VCaP (cell line): ENCODE data around the gene MYBPH.
A peak's percentile ranks its signal among the peaks of the same experiment; 100 is the strongest.

ENCODE experiments used
- H3K27ac ChIP-seq: fragments of 450-650 bp; 2 replicates; pipeline ENCODE4 v1.5.1; 2017
- TF ChIP-seq, protein P1 (sequence below): fragments of 450-650 bp; conservative IDR thresholded peaks from 2 replicates; pipeline ENCODE4 v1.5.1; 2017; ENCODE audit warnings: mild to moderate bottlenecking, moderate library complexity

The MYBPH gene

DNA sequence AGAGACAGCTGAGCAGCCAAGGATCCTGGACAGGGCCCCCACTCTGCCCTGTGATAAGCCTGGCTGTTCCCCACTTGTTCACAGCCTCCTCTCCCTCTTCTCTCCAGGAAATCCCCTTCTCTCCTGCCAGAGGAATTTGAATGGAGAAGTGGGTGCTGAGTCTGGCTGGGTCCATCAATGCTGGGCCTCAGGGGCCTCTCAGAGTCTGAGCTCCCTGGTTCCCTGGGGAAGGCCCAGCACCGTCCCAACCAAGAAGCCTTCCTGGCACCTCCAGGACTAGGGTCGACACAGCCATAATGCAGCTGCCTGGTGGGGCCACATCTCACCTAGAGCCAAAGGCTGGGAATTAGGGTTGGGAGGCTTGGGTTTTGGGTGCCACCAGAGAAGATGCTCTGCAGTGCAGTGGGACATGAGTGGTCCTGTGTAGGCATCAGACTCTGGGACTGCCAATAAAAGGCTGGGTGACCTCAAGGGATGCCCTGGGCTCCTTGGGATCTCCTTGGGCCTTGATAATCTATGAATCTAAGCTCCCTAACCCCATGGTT is 2.5 kb downstream of the MYBPH start:
- H3K27ac ChIP-seq: no peak overlapping the region
- TF ChIP-seq, protein P1, sequence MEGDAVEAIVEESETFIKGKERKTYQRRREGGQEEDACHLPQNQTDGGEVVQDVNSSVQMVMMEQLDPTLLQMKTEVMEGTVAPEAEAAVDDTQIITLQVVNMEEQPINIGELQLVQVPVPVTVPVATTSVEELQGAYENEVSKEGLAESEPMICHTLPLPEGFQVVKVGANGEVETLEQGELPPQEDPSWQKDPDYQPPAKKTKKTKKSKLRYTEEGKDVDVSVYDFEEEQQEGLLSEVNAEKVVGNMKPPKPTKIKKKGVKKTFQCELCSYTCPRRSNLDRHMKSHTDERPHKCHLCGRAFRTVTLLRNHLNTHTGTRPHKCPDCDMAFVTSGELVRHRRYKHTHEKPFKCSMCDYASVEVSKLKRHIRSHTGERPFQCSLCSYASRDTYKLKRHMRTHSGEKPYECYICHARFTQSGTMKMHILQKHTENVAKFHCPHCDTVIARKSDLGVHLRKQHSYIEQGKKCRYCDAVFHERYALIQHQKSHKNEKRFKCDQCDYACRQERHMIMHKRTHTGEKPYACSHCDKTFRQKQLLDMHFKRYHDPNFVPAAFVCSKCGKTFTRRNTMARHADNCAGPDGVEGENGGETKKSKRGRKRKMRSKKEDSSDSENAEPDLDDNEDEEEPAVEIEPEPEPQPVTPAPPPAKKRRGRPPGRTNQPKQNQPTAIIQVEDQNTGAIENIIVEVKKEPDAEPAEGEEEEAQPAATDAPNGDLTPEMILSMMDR: no peak

GRCh38 chr1:203172184-203173010 is 3.2 kb downstream of the MYBPH start:
- H3K27ac ChIP-seq: no peak overlapping the region
- TF ChIP-seq, protein P1: peak; percentile 89

- H3K27ac ChIP-seq: no peak overlapping the region
- TF ChIP-seq, protein P1: no peak
These were observed 4.1 kb downstream of the MYBPH start for GRCh38 chr1:203171341-203172183.

DNA sequence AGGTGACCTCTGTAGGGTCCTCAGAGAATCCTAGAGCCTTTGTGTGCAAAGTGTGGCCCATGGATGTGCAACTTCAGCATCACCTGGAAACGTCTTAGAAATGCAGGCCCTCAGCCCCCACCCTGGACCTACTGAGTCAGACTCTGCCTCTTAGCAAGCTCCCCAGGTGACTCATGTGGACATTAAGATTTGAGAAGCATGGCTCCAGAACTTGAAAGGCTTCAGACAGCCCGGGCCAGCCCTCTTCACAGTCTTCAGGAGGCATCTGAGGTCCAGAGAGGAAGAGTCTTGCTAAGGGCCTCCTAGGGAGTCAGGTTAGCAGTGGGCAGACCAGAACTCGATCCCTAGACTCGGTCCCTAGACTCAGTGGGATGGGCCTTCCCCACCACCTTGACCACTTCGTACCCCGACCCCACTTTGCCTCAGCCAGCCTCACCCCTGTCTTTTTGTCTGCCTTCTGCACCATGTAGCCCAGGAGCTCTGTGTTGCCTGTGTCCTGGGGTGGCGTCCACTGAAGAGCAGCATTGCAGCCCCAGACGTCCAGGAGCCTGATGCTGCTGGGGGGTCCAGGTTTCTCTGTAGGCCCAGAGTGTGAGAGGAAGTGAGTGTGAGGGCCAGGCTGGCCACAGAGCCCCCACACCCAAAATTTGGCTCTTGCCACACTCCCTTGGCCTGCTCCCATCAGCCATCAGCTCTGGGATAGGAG is 4.8 kb downstream of the MYBPH start:
- H3K27ac ChIP-seq: no peak overlapping the region
- TF ChIP-seq, protein P1: no peak

DNA sequence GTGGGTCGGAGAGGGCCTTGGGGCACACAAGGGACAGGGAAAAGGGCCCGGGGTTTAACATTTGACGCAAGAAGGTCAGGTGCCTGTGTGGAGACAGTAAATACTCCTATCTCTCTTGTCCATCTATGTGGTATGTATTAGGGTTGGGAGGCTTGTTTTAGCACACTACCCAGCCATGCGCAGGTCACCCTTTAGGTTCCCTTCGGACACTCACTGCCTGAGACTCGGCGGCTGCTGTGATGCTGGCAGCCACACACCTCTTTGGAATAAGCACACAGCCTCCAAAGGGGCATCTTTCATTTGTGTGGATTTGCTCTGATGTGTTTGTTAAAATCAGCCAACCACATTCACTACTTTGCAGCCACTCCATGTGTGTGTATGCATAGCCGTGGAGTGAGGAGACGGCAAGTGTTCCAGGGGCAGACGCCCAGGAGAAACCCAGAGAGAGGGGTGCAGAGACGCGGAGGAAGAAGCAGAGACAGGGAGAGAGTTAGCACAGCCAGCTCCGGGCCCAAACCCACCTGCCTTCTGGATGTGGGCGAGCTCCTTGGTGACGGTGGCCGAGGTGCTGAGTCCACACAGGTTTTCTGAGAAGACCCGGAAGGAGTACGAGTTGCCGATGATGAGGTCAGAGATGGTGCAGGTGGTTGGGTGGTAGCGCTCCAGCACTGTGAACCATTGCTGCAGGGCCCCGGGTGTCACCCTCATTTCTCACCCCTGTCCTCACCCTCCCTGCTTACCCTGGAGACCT is 5.7 kb downstream of the MYBPH start:
- TF ChIP-seq, protein P1: no peak
- H3K27ac ChIP-seq: no peak overlapping the region

- TF ChIP-seq, protein P1: no peak
- no peak overlapping the region for H3K27ac ChIP-seq
These were observed 6.6 kb downstream of the MYBPH start for GRCh38 chr1:203168991-203169390.
